Gastroesophageal sphincter (tissue), 4 donors: ENCODE results near the gene GPR137B. TPM values are rescaled to one million over a fixed set of nuclear protein-coding genes. Genes with fewer than 3 reads are reported as not detected.

ENCODE experiments used
- ATAC-seq: fragments of 150-250 bp; one replicate; pipeline ENCODE4 v1.9.1; 2016; ENCODE audit warnings: mild to moderate bottlenecking, moderate library complexity
- H3K27ac ChIP-seq, 4 donors: fragments of 200-600 bp; sonication (generic) in 3 of 4; 1 replicate in 3 of 4; 2 replicates in 1 of 4; pipeline ENCODE4 v1.5.1; 2016 to 2019
- H3K27me3 ChIP-seq: fragments of 200-600 bp; sonication (generic); one replicate; pipeline ENCODE4 v1.5.1; 2019
- H3K36me3 ChIP-seq, 2 donors: fragments of 200-600 bp; sonication (generic); one replicate each; pipeline ENCODE4 v1.5.1; 2019; ENCODE audit warnings: control low read depth in 1 of 2
- H3K4me1 ChIP-seq, 3 donors: fragments of 200-600 bp; sonication (generic); 1 replicate in 2 of 3; 2 replicates in 1 of 3; pipeline ENCODE4 v1.5.1; 2016 to 2019; ENCODE audit warnings: control low read depth in 2 of 3
- H3K4me3 ChIP-seq, 2 donors: fragments of 200-600 bp; sonication (generic); one replicate each; pipeline ENCODE4 v1.5.1; 2019; ENCODE audit warnings: mild to moderate bottlenecking in 1 of 2, moderate library complexity in 1 of 2
- H3K9me3 ChIP-seq, 3 donors: fragments of 200-600 bp; sonication (generic); one replicate each; pipeline ENCODE4 v1.5.1; 2017 to 2019; ENCODE audit warnings: control low read depth in 2 of 3
- CTCF ChIP-seq, 4 experiments: fragments of 200-600 bp in 2 of 4; fragments of 450-650 bp in 2 of 4; sonication (generic) in 1 of 4; IDR thresholded peaks; one replicate each; pipeline ENCODE4 v1.5.1; 2017 to 2019; ENCODE audit warnings: antibody characterized with exemption in 4 of 4, mild to moderate bottlenecking in 2 of 4, moderate library complexity in 2 of 4
- EP300 ChIP-seq: sonication (generic); formaldehyde crosslinking; IDR thresholded peaks from one replicate; pipeline ENCODE4 v1.6.1; 2017; ENCODE audit warnings: antibody characterized with exemption, mild to moderate bottlenecking
- POLR2A ChIP-seq, 2 donors: fragments of 450-650 bp; IDR thresholded peaks; one replicate each; pipeline ENCODE4 v1.6.1; 2017; ENCODE audit warnings: antibody characterized with exemption in 2 of 2, mild to moderate bottlenecking in 2 of 2, moderate library complexity in 1 of 2
- POLR2AphosphoS5 ChIP-seq: sonication (generic); formaldehyde crosslinking; IDR thresholded peaks from one replicate; pipeline ENCODE4 v1.6.1; 2017; ENCODE audit warnings: antibody characterized with exemption
- whole genome bisulfite sequencing, 2 donors: methylation state at CpG; one replicate each; pipeline ENCODE4 v1.1.5; 2018; ENCODE audit warnings: low coverage in 1 of 2; 5-methylcytosine and 5-hydroxymethylcytosine counted together
- total RNA-seq, 4 donors: library from RNA; depleted of rRNA; stranded (reverse); fragments of >200 nt; gene quantifications; one replicate each; pipeline ENCODE4 v1.1.0, GENCODE V29; 2016

Gene GPR137B
- total RNA-seq, 4 donors from 2014 or later: 11.4 to 17.7 (median 14.1) TPM

- TF ChIP-seq CTCF (IDR thresholded peaks at IDR 0.05) (no peak), POLR2A (IDR thresholded peaks at IDR 0.05) (no peak), POLR2AphosphoS5 (no peak)
- no peak overlapping the region for H3K27ac ChIP-seq
- 79 to 100% methylated on average over 1 of the region's 1 CpG for WGBS, 2 donors
- no peaks in the 10 kb centered on the region for H3K9me3 ChIP-seq
- H3K27me3 ChIP-seq: no peaks in the 10 kb centered on the region
- H3K4me3 ChIP-seq: no peak overlapping the region
- no peak for ATAC-seq
- H3K4me1 ChIP-seq: no peaks in the 10 kb centered on the region
- peaks cover 0 to 38% of the 10 kb centered on the region in 2 donors for H3K36me3 ChIP-seq
Observed at GRCh38 chr1:236251587-236251986, 109.2 kb downstream of the GPR137B start.

- Histone ChIP-seq H3K4me1 (no peaks in the 10 kb centered on the region), H3K36me3 (peaks cover 0 to 34% of the 10 kb centered on the region in 2 donors), H3K9me3 (peaks cover 0 to 10% (median 0%) of the 10 kb centered on the region in 3 donors), H3K27me3 (no peaks in the 10 kb centered on the region), H3K4me3 (no peak overlapping the region), H3K27ac (no peak overlapping the region)
- no peak for ATAC-seq
- TF ChIP-seq POLR2A (IDR thresholded peaks at IDR 0.05) (no peak), EP300 (no peak), POLR2AphosphoS5 (no peak), CTCF (IDR thresholded peaks at IDR 0.05) (no peak)
- WGBS, 2 donors: 77 to 91% methylated on average over 1 of the region's 1 CpG
Observed at GRCh38 chr1:236253119-236253518, 110.8 kb downstream of the GPR137B start.

- TF ChIP-seq CTCF (IDR thresholded peaks at IDR 0.05) (no peak), POLR2A (IDR thresholded peaks at IDR 0.05) (no peak), EP300 (no peak), POLR2AphosphoS5 (no peak)
- Histone ChIP-seq H3K27me3 (no peaks in the 10 kb centered on the region), H3K4me1 (no peaks in the 10 kb centered on the region), H3K27ac (no peak overlapping the region), H3K9me3 (peaks cover 0 to 19% (median 0%) of the 10 kb centered on the region in 3 donors), H3K4me3 (no peak overlapping the region), H3K36me3 (peaks cover 0 to 32% of the 10 kb centered on the region in 2 donors)
- ATAC-seq: no peak
- 73 to 78% methylated on average over 4 of the region's 4 CpGs for whole genome bisulfite sequencing, 2 donors
Observed at GRCh38 chr1:236253918-236254637, 111.7 kb downstream of the GPR137B start.

- Histone ChIP-seq H3K27me3 (no peaks in the 10 kb centered on the region), H3K27ac (no peak overlapping the region), H3K9me3 (peaks cover 0 to 47% (median 0%) of the 10 kb centered on the region in 3 donors), H3K4me3 (no peak overlapping the region), H3K36me3 (peaks cover 0 to 28% of the 10 kb centered on the region in 2 donors), H3K4me1 (no peaks in the 10 kb centered on the region)
- TF ChIP-seq POLR2A (IDR thresholded peaks at IDR 0.05): no peak
- TF ChIP-seq CTCF (IDR thresholded peaks at IDR 0.05): no peak
- TF ChIP-seq POLR2AphosphoS5: no peak
- no peak for TF ChIP-seq EP300
- ATAC-seq: no peak
Observed at GRCh38 chr1:236257216-236257615, 114.9 kb downstream of the GPR137B start.

- H3K27ac ChIP-seq: no peak overlapping the region
- WGBS, 2 donors: 81 to 100% methylated on average over 3 to 4 of the region's 4 CpGs
- no peak overlapping the region for H3K4me3 ChIP-seq
- TF ChIP-seq POLR2A (IDR thresholded peaks at IDR 0.05) (no peak), POLR2AphosphoS5 (no peak), CTCF (IDR thresholded peaks at IDR 0.05) (no peak), EP300 (no peak)
- H3K36me3 ChIP-seq: peaks cover 0 to 32% of the 10 kb centered on the region in 2 donors
- no peaks in the 10 kb centered on the region for H3K4me1 ChIP-seq
- no peaks in the 10 kb centered on the region for H3K27me3 ChIP-seq
- peaks cover 0 to 52% (median 0%) of the 10 kb centered on the region in 3 donors for H3K9me3 ChIP-seq
- ATAC-seq: no peak
Observed at GRCh38 chr1:236258114-236258622, 115.8 kb downstream of the GPR137B start.
